Measurements from ENCODE around the gene TULP4. TPM values are rescaled to one million over a fixed set of nuclear protein-coding genes. Genes with fewer than 3 reads are reported as not detected.
"Not testable (repeated sequence)": the region's sequence is repeated elsewhere in the genome, so short reads cannot be mapped to it uniquely, and the experiment has no call there.

TULP4 gene
- polyA plus RNA-seq, 1 donor (not counting 4 experiments of a cell fraction or from before 2014, with no cell fraction given) = 13.1 TPM

DNA sequence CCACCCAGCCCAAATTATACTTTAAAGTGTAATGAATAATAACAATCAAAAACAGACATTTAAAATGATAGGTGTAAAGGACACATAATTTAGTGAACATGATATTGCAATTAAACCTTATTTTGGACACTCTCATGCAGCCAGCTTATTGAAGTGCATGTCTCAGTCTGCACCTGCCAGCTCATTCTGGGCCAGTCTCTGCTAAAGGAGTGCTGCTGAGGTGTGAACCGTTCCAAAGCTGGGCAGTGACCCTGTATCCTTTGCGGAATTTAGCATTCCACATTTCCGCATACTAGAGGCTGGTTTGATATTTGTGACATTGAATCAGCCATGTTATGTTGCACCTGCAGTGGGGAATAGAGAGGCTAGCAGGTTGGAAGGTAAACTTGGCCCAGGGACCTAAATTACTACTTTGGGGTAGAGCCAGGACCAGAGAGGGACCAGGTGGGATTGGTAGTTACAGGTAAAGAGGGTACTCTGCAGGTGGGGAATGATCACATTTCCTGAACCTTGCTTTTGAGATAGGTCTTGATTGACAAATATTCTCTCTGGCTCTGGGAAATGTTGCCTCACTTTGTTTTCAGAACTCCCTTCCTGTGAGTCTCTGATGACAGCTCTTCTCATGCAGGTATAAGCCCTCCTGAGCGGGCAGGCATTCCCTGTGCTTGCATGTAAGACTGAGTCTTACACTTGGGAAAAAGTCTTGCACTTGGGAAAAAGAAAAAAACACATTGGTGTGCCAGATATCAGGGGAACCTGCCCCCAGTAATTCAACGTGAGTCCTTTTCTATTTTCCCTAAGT lies 26.2 kb downstream of the TULP4 start:
- Histone ChIP-seq H4K20me1 (ENCODE audit: control insufficient read depth, extremely low read depth, insufficient read depth, low read length) (no peaks in the 10 kb centered on the region), H3K36me3 (ENCODE audit: control insufficient read depth in 2 of 2, extremely low read depth in 1 of 2, insufficient read depth in 2 of 2, low read length in 2 of 2) (no peaks in the 10 kb centered on the region), H3K4me1 (ENCODE audit: control insufficient read depth, extremely low read depth, insufficient read depth, low read length) (no peaks in the 10 kb centered on the region), H3K9ac (ENCODE audit: control insufficient read depth, extremely low read depth, insufficient read depth, low read length) (no peak overlapping the region), H3K4me3 (ENCODE audit: control insufficient read depth in 2 of 3, extremely low read depth in 1 of 3, insufficient read depth in 2 of 3, low read depth in 1 of 3, low read length in 3 of 3) (no peak overlapping the region), H3K27me3 (ENCODE audit: control insufficient read depth, extremely low read depth, insufficient read depth, low read length) (no peaks in the 10 kb centered on the region), H3K27ac (ENCODE audit: control insufficient read depth, insufficient read depth, low read length) (no peak overlapping the region), H3K79me2 (ENCODE audit: control insufficient read depth, insufficient read depth, low read length) (peaks cover 18% of the 10 kb centered on the region), H3K9me3 (ENCODE audit: control insufficient read depth, low read depth, low read length) (no peaks in the 10 kb centered on the region), H3K9me1 (ENCODE audit: control insufficient read depth, extremely low read depth, insufficient read depth, low read length) (no peaks in the 10 kb centered on the region), H2AFZ (ENCODE audit: control insufficient read depth, low read length) (no peak overlapping the region), H3K4me2 (ENCODE audit: control insufficient read depth, extremely low read depth, insufficient read depth, low read depth, low read length) (no peak overlapping the region)
- dilution Hi-C loops (cut with MboI; ENCODE audit: extremely low pct_ligation_motif_present, low sequenced_read_pairs) = no loop called here
- TF ChIP-seq, protein P1, sequence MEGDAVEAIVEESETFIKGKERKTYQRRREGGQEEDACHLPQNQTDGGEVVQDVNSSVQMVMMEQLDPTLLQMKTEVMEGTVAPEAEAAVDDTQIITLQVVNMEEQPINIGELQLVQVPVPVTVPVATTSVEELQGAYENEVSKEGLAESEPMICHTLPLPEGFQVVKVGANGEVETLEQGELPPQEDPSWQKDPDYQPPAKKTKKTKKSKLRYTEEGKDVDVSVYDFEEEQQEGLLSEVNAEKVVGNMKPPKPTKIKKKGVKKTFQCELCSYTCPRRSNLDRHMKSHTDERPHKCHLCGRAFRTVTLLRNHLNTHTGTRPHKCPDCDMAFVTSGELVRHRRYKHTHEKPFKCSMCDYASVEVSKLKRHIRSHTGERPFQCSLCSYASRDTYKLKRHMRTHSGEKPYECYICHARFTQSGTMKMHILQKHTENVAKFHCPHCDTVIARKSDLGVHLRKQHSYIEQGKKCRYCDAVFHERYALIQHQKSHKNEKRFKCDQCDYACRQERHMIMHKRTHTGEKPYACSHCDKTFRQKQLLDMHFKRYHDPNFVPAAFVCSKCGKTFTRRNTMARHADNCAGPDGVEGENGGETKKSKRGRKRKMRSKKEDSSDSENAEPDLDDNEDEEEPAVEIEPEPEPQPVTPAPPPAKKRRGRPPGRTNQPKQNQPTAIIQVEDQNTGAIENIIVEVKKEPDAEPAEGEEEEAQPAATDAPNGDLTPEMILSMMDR (optimal IDR thresholded peaks at IDR 0.05 in 1 of 3, IDR thresholded peaks at IDR 0.05 in 1 of 3, conservative IDR thresholded peaks at IDR 0.05 in 1 of 3; ENCODE audit: extremely low read depth in 1 of 3, insufficient read depth in 2 of 3, low read length in 3 of 3) = no peak
- TF ChIP-seq EZH2 (IDR thresholded peaks at IDR 0.05; ENCODE audit: low read length) = no peak
- DNase-seq (ENCODE audit: low read depth, low spot score) (no peak), FAIRE-seq (no peak)

DNA sequence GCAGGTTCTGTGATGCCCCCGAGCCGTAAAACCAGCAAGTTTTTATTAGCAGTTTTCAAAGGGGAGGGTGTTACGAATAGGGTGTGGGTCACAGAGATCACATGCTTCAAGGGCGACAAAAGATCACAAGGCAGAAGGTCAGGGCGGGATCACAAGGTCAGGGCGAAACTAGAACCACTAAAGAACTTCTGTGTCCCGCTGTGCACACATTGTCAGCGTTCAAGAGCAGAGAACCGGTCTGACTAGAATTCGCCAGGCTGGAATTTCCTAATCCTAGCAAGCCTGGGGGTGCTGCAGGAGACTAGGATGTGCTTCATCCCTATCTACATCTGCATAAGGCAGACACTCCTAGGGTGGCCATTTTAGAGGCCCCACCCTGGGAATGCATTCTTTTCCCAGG lies 26.9 kb downstream of the TULP4 start:
- H3K36me3 ChIP-seq (ENCODE audit: control insufficient read depth in 2 of 2, extremely low read depth in 1 of 2, insufficient read depth in 2 of 2, low read length in 2 of 2); H2AFZ ChIP-seq (ENCODE audit: control insufficient read depth, low read length); H3K4me2 ChIP-seq (ENCODE audit: control insufficient read depth, extremely low read depth, insufficient read depth, low read depth, low read length); H3K27me3 ChIP-seq (ENCODE audit: control insufficient read depth, extremely low read depth, insufficient read depth, low read length); H3K9me1 ChIP-seq (ENCODE audit: control insufficient read depth, extremely low read depth, insufficient read depth, low read length); H3K9me3 ChIP-seq (ENCODE audit: control insufficient read depth, low read depth, low read length); FAIRE-seq; H3K4me3 ChIP-seq (ENCODE audit: control insufficient read depth in 2 of 3, extremely low read depth in 1 of 3, insufficient read depth in 2 of 3, low read depth in 1 of 3, low read length in 3 of 3); H3K27ac ChIP-seq (ENCODE audit: control insufficient read depth, insufficient read depth, low read length); H3K4me1 ChIP-seq (ENCODE audit: control insufficient read depth, extremely low read depth, insufficient read depth, low read length); H4K20me1 ChIP-seq (ENCODE audit: control insufficient read depth, extremely low read depth, insufficient read depth, low read length); H3K9ac ChIP-seq (ENCODE audit: control insufficient read depth, extremely low read depth, insufficient read depth, low read length); dilution Hi-C loops (cut with MboI; ENCODE audit: extremely low pct_ligation_motif_present, low sequenced_read_pairs); DNase-seq (ENCODE audit: low read depth, low spot score): not testable (repeated sequence)
- peaks cover 15% of the 10 kb centered on the region for H3K79me2 ChIP-seq (ENCODE audit: control insufficient read depth, insufficient read depth, low read length)

DNA sequence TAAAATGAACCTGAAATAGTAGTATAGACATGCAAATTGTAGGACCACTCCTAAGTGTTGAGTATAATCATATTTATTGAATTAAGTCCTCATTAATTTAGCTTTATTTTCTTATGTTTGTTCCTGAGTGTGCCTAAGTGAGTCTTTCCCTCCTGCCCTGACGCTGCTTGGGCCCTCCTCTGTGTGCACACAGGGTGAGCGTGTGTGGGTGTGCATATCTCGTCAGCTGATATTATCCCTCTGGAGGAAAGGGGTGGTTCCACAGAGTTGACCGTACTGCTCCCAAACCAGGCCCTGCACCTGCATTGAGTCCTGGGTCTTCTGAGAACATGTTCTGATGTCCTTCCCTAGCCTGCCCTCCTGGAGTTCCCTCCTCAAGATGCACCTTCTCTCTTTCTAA lies 28.0 kb downstream of the TULP4 start:
- Histone ChIP-seq H3K9me3 (ENCODE audit: control insufficient read depth, low read depth, low read length) (no peaks in the 10 kb centered on the region), H3K4me2 (ENCODE audit: control insufficient read depth, extremely low read depth, insufficient read depth, low read depth, low read length) (no peak overlapping the region), H3K4me3 (ENCODE audit: control insufficient read depth in 2 of 3, extremely low read depth in 1 of 3, insufficient read depth in 2 of 3, low read depth in 1 of 3, low read length in 3 of 3) (no peak overlapping the region), H3K27ac (ENCODE audit: control insufficient read depth, insufficient read depth, low read length) (no peak overlapping the region), H3K27me3 (ENCODE audit: control insufficient read depth, extremely low read depth, insufficient read depth, low read length) (no peaks in the 10 kb centered on the region), H3K9me1 (ENCODE audit: control insufficient read depth, extremely low read depth, insufficient read depth, low read length) (no peaks in the 10 kb centered on the region), H2AFZ (ENCODE audit: control insufficient read depth, low read length) (no peak overlapping the region), H3K79me2 (ENCODE audit: control insufficient read depth, insufficient read depth, low read length) (peaks cover 14% of the 10 kb centered on the region), H3K4me1 (ENCODE audit: control insufficient read depth, extremely low read depth, insufficient read depth, low read length) (no peaks in the 10 kb centered on the region), H3K36me3 (ENCODE audit: control insufficient read depth in 2 of 2, extremely low read depth in 1 of 2, insufficient read depth in 2 of 2, low read length in 2 of 2) (no peaks in the 10 kb centered on the region), H4K20me1 (ENCODE audit: control insufficient read depth, extremely low read depth, insufficient read depth, low read length) (no peaks in the 10 kb centered on the region), H3K9ac (ENCODE audit: control insufficient read depth, extremely low read depth, insufficient read depth, low read length) (no peak overlapping the region)
- FAIRE-seq (no peak), DNase-seq (ENCODE audit: low read depth, low spot score) (no peak)
- TF ChIP-seq, protein P1 (optimal IDR thresholded peaks at IDR 0.05 in 1 of 3, IDR thresholded peaks at IDR 0.05 in 1 of 3, conservative IDR thresholded peaks at IDR 0.05 in 1 of 3; ENCODE audit: extremely low read depth in 1 of 3, insufficient read depth in 2 of 3, low read length in 3 of 3) = no peak
- no peak for TF ChIP-seq EZH2 (IDR thresholded peaks at IDR 0.05; ENCODE audit: low read length)
- dilution Hi-C loops (cut with MboI; ENCODE audit: extremely low pct_ligation_motif_present, low sequenced_read_pairs) = no loop called here

Measured in keratinocyte (primary cell).